ENCODE measurements around the gene MYOCOS. TPM values are rescaled to one million over a fixed set of nuclear protein-coding genes. Genes with fewer than 3 reads are reported as not detected.

The MYOCOS gene
- total and polyA plus RNA-seq, 9 of the 15 experiments (the other 6 are each of a cell fraction or from before 2014, with no cell fraction given) = 0.07 TPM; not detected in 7

- TF ChIP-seq CHD7 (IDR thresholded peaks at IDR 0.05; ENCODE audit: low read depth, low read length) (no peak), POLR2H (tag; IDR thresholded peaks at IDR 0.05; ENCODE audit: low read depth) (no peak), SMAD4 (CRISPR knock-in tag; conservative IDR thresholded peaks at IDR 0.05) (no peak), NCOA4 (IDR thresholded peaks at IDR 0.05; ENCODE audit: partially characterized antibody) (no peak), SAFB (IDR thresholded peaks at IDR 0.05; ENCODE audit: borderline replicate concordance, low read depth, low read length) (no peak), TCF15 (CRISPR knock-in tag; IDR thresholded peaks at IDR 0.05) (no peak), ZNF280A (IDR thresholded peaks at IDR 0.05; ENCODE audit: low read depth, partially characterized antibody) (no peak), DIDO1 (tag; IDR thresholded peaks at IDR 0.05; ENCODE audit: low read depth) (no peak), TAL1 (IDR thresholded peaks at IDR 0.05) (no peak)
These were observed 33.1 kb downstream of the MYOCOS start (continued) for GRCh38 chr1:171654942-171655745.
